RWPE2 (cell line): ENCODE results near the gene FAM131C.
"Not testable (repeated sequence)": the region's sequence is repeated elsewhere in the genome, so short reads cannot be mapped to it uniquely, and the experiment has no call there.

Experiments
- ATAC-seq: fragments of 200-7000 bp; cut with Tn5 transposase; 3 replicates; pipeline ENCODE4 v1.9.1; 2021; ENCODE audit warnings: low read depth
- DNase-seq: peaks from one replicate; pipeline ENCODE4 v3.0.0-alpha.2; 2020; ENCODE audit warnings: low spot score
- H3K27ac ChIP-seq: fragments of 450-650 bp; 2 replicates; pipeline ENCODE4 v1.5.1; 2017; ENCODE audit warnings: mild to moderate bottlenecking; ENCODE audit not compliant: poor library complexity, severe bottlenecking
- H3K27me3 ChIP-seq: fragments of 250-450 bp; sonication (Bioruptor Pico); 2 replicates; pipeline ENCODE4 v1.5.1; 2021; ENCODE audit warnings: mild to moderate bottlenecking, moderate library complexity; ENCODE audit not compliant: insufficient read depth, poor library complexity, severe bottlenecking
- H3K36me3 ChIP-seq: fragments of 250-450 bp; sonication (Bioruptor Pico); 2 replicates; pipeline ENCODE4 v1.5.1; 2020; ENCODE audit warnings: low read depth, mild to moderate bottlenecking, moderate library complexity
- H3K4me1 ChIP-seq: fragments of 250-450 bp; sonication (Bioruptor Pico); 2 replicates; pipeline ENCODE4 v1.5.1; 2021; ENCODE audit warnings: mild to moderate bottlenecking, moderate library complexity; ENCODE audit not compliant: insufficient read depth, poor library complexity, severe bottlenecking
- H3K4me3 ChIP-seq: fragments of 250-450 bp; sonication (Bioruptor Pico); 2 replicates; pipeline ENCODE4 v1.5.1; 2021; ENCODE audit warnings: mild to moderate bottlenecking, moderate library complexity; ENCODE audit not compliant: severe bottlenecking
- H3K9me3 ChIP-seq: fragments of 250-450 bp; sonication (Bioruptor Pico); 2 replicates; pipeline ENCODE4 v1.5.1; 2021; ENCODE audit warnings: mild to moderate bottlenecking, moderate library complexity; ENCODE audit not compliant: severe bottlenecking
- CTCF ChIP-seq: fragments of 450-650 bp; IDR thresholded peaks from one replicate; pipeline ENCODE4 v1.5.1; 2017; ENCODE audit warnings: mild to moderate bottlenecking, moderate library complexity; ENCODE audit not compliant: poor library complexity, severe bottlenecking

The FAM131C gene

GRCh38 chr1:16063226-16063829 lies 10.1 kb downstream of the FAM131C start:
- Histone ChIP-seq H3K4me1 (no peaks in the 10 kb centered on the region), H3K27me3 (no peaks in the 10 kb centered on the region), H3K36me3 (no peaks in the 10 kb centered on the region), H3K4me3 (no peak overlapping the region), H3K27ac (no peak overlapping the region), H3K9me3 (no peaks in the 10 kb centered on the region)
- no peak for DNase-seq
- no peak for TF ChIP-seq CTCF
- ATAC-seq: no peak

- not testable (repeated sequence) for H3K4me3 ChIP-seq, H3K27ac ChIP-seq, ATAC-seq, H3K36me3 ChIP-seq, DNase-seq, H3K27me3 ChIP-seq, H3K9me3 ChIP-seq, H3K4me1 ChIP-seq
Measured at GRCh38 chr1:16062687-16063075, 10.8 kb downstream of the FAM131C start.

GRCh38 chr1:16061989-16062686 lies 11.3 kb downstream of the FAM131C start:
- H3K36me3 ChIP-seq, ATAC-seq, H3K4me3 ChIP-seq, DNase-seq, H3K4me1 ChIP-seq, H3K9me3 ChIP-seq, H3K27me3 ChIP-seq, H3K27ac ChIP-seq: not testable (repeated sequence)

GRCh38 chr1:16061266-16061665 lies 12.2 kb downstream of the FAM131C start:
- Histone ChIP-seq H3K4me3 (no peak overlapping the region), H3K4me1 (no peaks in the 10 kb centered on the region), H3K27ac (no peak overlapping the region), H3K9me3 (no peaks in the 10 kb centered on the region), H3K27me3 (no peaks in the 10 kb centered on the region), H3K36me3 (no peaks in the 10 kb centered on the region)
- ATAC-seq: no peak
- DNase-seq: no peak
- no peak for TF ChIP-seq CTCF

- not testable (repeated sequence) for H3K27ac ChIP-seq, H3K27me3 ChIP-seq, H3K4me1 ChIP-seq, H3K4me3 ChIP-seq, DNase-seq, H3K9me3 ChIP-seq, ATAC-seq, H3K36me3 ChIP-seq
Measured at GRCh38 chr1:16058394-16059120, 14.9 kb downstream of the FAM131C start.

- not testable (repeated sequence) for H3K27ac ChIP-seq, H3K27me3 ChIP-seq, H3K4me1 ChIP-seq, DNase-seq, H3K9me3 ChIP-seq, H3K36me3 ChIP-seq, ATAC-seq, H3K4me3 ChIP-seq
Measured at GRCh38 chr1:16057314-16057915, 16.0 kb downstream of the FAM131C start.

GRCh38 chr1:16056521-16056912 lies 16.9 kb downstream of the FAM131C start:
- H3K27ac ChIP-seq, H3K4me1 ChIP-seq, ATAC-seq, H3K27me3 ChIP-seq, H3K4me3 ChIP-seq, H3K9me3 ChIP-seq, H3K36me3 ChIP-seq, DNase-seq: not testable (repeated sequence)
